Keratinocyte (primary cell): ENCODE measurements around the gene HLX. TPM values are rescaled to one million over a fixed set of nuclear protein-coding genes. Genes with fewer than 3 reads are reported as not detected.

ENCODE experiments used
- DNase-seq: peaks from one replicate; pipeline ENCODE4 v3.0.0-alpha.2; 2011; ENCODE audit warnings: low read depth, missing footprints, low spot score
- FAIRE-seq: peaks from 2 replicates; lab custom pipeline; 2011; peaks lifted over from hg19 to GRCh38; lab: Jason Lieb, UNC
- H2AFZ ChIP-seq: 2 replicates; pipeline ENCODE4 v1.6.0; 2012; ENCODE audit warnings: low read length, control low read depth, inconsistent platforms; ENCODE audit not compliant: control insufficient read depth
- H3K27ac ChIP-seq: 2 replicates; pipeline ENCODE4 v1.5.1; 2011; ENCODE audit warnings: low read length; ENCODE audit not compliant: control insufficient read depth, insufficient read depth
- H3K27me3 ChIP-seq: 3 replicates; pipeline ENCODE4 v1.6.0; 2011; ENCODE audit warnings: low read length; ENCODE audit not compliant: control insufficient read depth, insufficient read depth; ENCODE audit errors: extremely low read depth
- H3K36me3 ChIP-seq, 2 experiments: 2 replicates in 1 of 2; 3 replicates in 1 of 2; pipeline ENCODE4 v1.5.1; 2011; ENCODE audit warnings: low read length in 2 of 2, mild to moderate bottlenecking in 1 of 2; ENCODE audit not compliant: control insufficient read depth in 2 of 2, insufficient read depth in 2 of 2; ENCODE audit errors: extremely low read depth in 1 of 2
- H3K4me1 ChIP-seq: 3 replicates; pipeline ENCODE4 v1.5.1; 2011; ENCODE audit warnings: low read length; ENCODE audit not compliant: control insufficient read depth, insufficient read depth; ENCODE audit errors: extremely low read depth
- H3K4me2 ChIP-seq: 3 replicates; pipeline ENCODE4 v1.6.0; 2011; ENCODE audit warnings: low read depth, low read length; ENCODE audit not compliant: control insufficient read depth, insufficient read depth; ENCODE audit errors: extremely low read depth
- H3K4me3 ChIP-seq, 3 experiments: fragments of 200-600 bp in 1 of 3; sonication (generic) in 1 of 3; 2 replicates in 2 of 3; 3 replicates in 1 of 3; pipeline ENCODE4 v1.5.1; 2011 to 2016; ENCODE audit warnings: low read length in 3 of 3, mild to moderate bottlenecking in 3 of 3, control low read depth in 2 of 3, inconsistent platforms in 1 of 3, low read depth in 1 of 3, mixed read lengths in 1 of 3, mixed run types in 1 of 3, moderate library complexity in 1 of 3; ENCODE audit not compliant: control insufficient read depth in 2 of 3, insufficient read depth in 2 of 3; ENCODE audit errors: extremely low read depth in 1 of 3
- H3K79me2 ChIP-seq: 2 replicates; pipeline ENCODE4 v1.6.0; 2012; ENCODE audit warnings: low read length; ENCODE audit not compliant: control insufficient read depth, insufficient read depth
- H3K9ac ChIP-seq: 3 replicates; pipeline ENCODE4 v1.6.0; 2011; ENCODE audit warnings: low read length; ENCODE audit not compliant: control insufficient read depth, insufficient read depth; ENCODE audit errors: extremely low read depth
- H3K9me1 ChIP-seq: 3 replicates; pipeline ENCODE4 v1.6.0; 2011; ENCODE audit warnings: low read length; ENCODE audit not compliant: control insufficient read depth, insufficient read depth; ENCODE audit errors: extremely low read depth
- H3K9me3 ChIP-seq: 2 replicates; pipeline ENCODE4 v1.5.1; 2012; ENCODE audit warnings: low read depth, low read length; ENCODE audit not compliant: control insufficient read depth
- H4K20me1 ChIP-seq: 3 replicates; pipeline ENCODE4 v1.6.0; 2011; ENCODE audit warnings: low read length; ENCODE audit not compliant: control insufficient read depth, insufficient read depth; ENCODE audit errors: extremely low read depth
- CTCF ChIP-seq, 3 experiments: IDR thresholded peaks in 1 of 3; conservative IDR thresholded peaks in 1 of 3; optimal IDR thresholded peaks in 1 of 3; 2 replicates in 2 of 3; 3 replicates in 1 of 3; pipeline versions ENCODE3 to v1.5.1; 2011; ENCODE audit warnings: low read length in 3 of 3, mild to moderate bottlenecking in 3 of 3, moderate library complexity in 2 of 3, control low read depth in 1 of 3, inconsistent platforms in 1 of 3; ENCODE audit not compliant: insufficient read depth in 2 of 3; ENCODE audit errors: extremely low read depth in 1 of 3
- EZH2 ChIP-seq: IDR thresholded peaks from one replicate; pipeline ENCODE4 v1.6.1; 2012; ENCODE audit warnings: inconsistent platforms, mild to moderate bottlenecking, low read length, moderate library complexity
- dilution Hi-C: fragments of 300-500 bp; cut with MboI; formaldehyde crosslinking; loops from one replicate; pipeline ENCODE4 v1.7.0; 2020; ENCODE audit warnings: low sequenced_read_pairs; ENCODE audit not compliant: extremely low pct_ligation_motif_present
- polyA plus RNA-seq, 5 experiments: library from polyadenylated mRNA; depleted of rRNA in 3 of 5; stranded (reverse) in 3 of 5; stranded (forward) in 1 of 5; unstranded in 1 of 5; fragments of >200 nt; gene quantifications; 1 replicate in 1 of 5; 2 replicates in 3 of 5; 3 replicates in 1 of 5; pipeline versions ENCODE4 v1.2.1 to v1.2.3, GENCODE V29; 2011 to 2012; ENCODE audit warnings: missing spikeins in 2 of 5, low read depth in 1 of 5, low replicate concordance in 1 of 5

Gene HLX
- polyA plus RNA-seq, 1 donor (not counting 4 experiments of a cell fraction or from before 2014, with no cell fraction given): not detected

- no peaks in the 10 kb centered on the region for H3K79me2 ChIP-seq
- TF ChIP-seq CTCF (optimal IDR thresholded peaks at IDR 0.05 in 1 of 3, IDR thresholded peaks at IDR 0.05 in 1 of 3, conservative IDR thresholded peaks at IDR 0.05 in 1 of 3; ENCODE audit: extremely low read depth in 1 of 3, insufficient read depth in 2 of 3, low read length in 3 of 3) (no peak), EZH2 (no peak)
- no peaks in the 10 kb centered on the region for H3K9me1 ChIP-seq
- peaks cover 5% of the 10 kb centered on the region for H3K9me3 ChIP-seq
- H3K36me3 ChIP-seq: no peaks in the 10 kb centered on the region
- FAIRE-seq (no peak), DNase-seq (no peak)
- H2AFZ ChIP-seq: no peak overlapping the region
- no peak overlapping the region for H3K9ac ChIP-seq
- peaks cover 3% of the 10 kb centered on the region for H3K4me1 ChIP-seq
- no peaks in the 10 kb centered on the region for H4K20me1 ChIP-seq
- peaks cover 99% of the 10 kb centered on the region for H3K27me3 ChIP-seq
- peak overlapping the region; percentile 51 for H3K4me2 ChIP-seq
- dilution Hi-C loops: no loop called here
- H3K27ac ChIP-seq: no peak overlapping the region
- no peak overlapping the region for H3K4me3 ChIP-seq
Measured at GRCh38 chr1:220884981-220885918, 6.0 kb downstream of the HLX start.

GRCh38 chr1:220885971-220886370 lies 6.7 kb downstream of the HLX start:
- Histone ChIP-seq H3K27ac (no peak overlapping the region), H3K9me3 (peaks cover 6% of the 10 kb centered on the region), H3K9ac (no peak overlapping the region), H3K4me2 (no peak overlapping the region), H3K36me3 (no peaks in the 10 kb centered on the region), H2AFZ (no peak overlapping the region), H3K4me1 (peaks cover under 1% of the 10 kb centered on the region), H3K9me1 (no peaks in the 10 kb centered on the region), H4K20me1 (no peaks in the 10 kb centered on the region), H3K27me3 (peaks cover 99% of the 10 kb centered on the region), H3K4me3 (no peak overlapping the region), H3K79me2 (no peaks in the 10 kb centered on the region)
- TF ChIP-seq CTCF (optimal IDR thresholded peaks at IDR 0.05 in 1 of 3, IDR thresholded peaks at IDR 0.05 in 1 of 3, conservative IDR thresholded peaks at IDR 0.05 in 1 of 3; ENCODE audit: extremely low read depth in 1 of 3, insufficient read depth in 2 of 3, low read length in 3 of 3) (no peak), EZH2 (no peak)
- dilution Hi-C loops: no loop called here
- no peak for FAIRE-seq
- DNase-seq: no peak
